ENCODE results near the gene PNPT1. TPM values are rescaled to one million over a fixed set of nuclear protein-coding genes. Genes with fewer than 3 reads are reported as not detected.
A peak's percentile ranks its signal among the peaks of the same experiment; 100 is the strongest.

PNPT1 gene
- total and polyA plus RNA-seq, 2 of the 13 experiments (the other 11 are each of a cell fraction or from before 2014, with no cell fraction given) = 23.4 to 61.0 TPM

GRCh38 chr2:55620123-55620779 is 73.4 kb downstream of the PNPT1 start (continued):
- TF ChIP-seq KDM4B (CRISPR knock-in tag; IDR thresholded peaks at IDR 0.05) (no peak), HOXA5 (CRISPR knock-in tag; IDR thresholded peaks at IDR 0.05) (no peak), BCLAF1 (IDR thresholded peaks at IDR 0.05) (no peak), ZSCAN5A (CRISPR knock-in tag; IDR thresholded peaks at IDR 0.05; ENCODE audit: borderline replicate concordance) (no peak), SIX1 (CRISPR knock-in tag; IDR thresholded peaks at IDR 0.05; ENCODE audit: borderline replicate concordance) (no peak), PLRG1 (conservative IDR thresholded peaks at IDR 0.05) (no peak), RBFOX2 (IDR thresholded peaks at IDR 0.05; ENCODE audit: low read depth, low read length) (peak; percentile 55), YEATS4 (CRISPR knock-in tag; IDR thresholded peaks at IDR 0.05; ENCODE audit: borderline replicate concordance) (no peak), RFX5 (IDR thresholded peaks at IDR 0.05; ENCODE audit: low read depth, low read length) (no peak), BORCS8-MEF2B (CRISPR knock-in tag; IDR thresholded peaks at IDR 0.05) (no peak), ZNF724P (CRISPR knock-in tag; IDR thresholded peaks at IDR 0.05; ENCODE audit: borderline replicate concordance) (no peak), THAP9 (CRISPR knock-in tag; IDR thresholded peaks at IDR 0.05; ENCODE audit: borderline replicate concordance) (no peak), STAT6 (CRISPR knock-in tag; IDR thresholded peaks at IDR 0.05; ENCODE audit: borderline replicate concordance) (no peak), ZBTB8A (CRISPR knock-in tag; IDR thresholded peaks at IDR 0.05; ENCODE audit: borderline replicate concordance, low read depth) (no peak), SMAD1 (CRISPR knock-in tag; IDR thresholded peaks at IDR 0.05; ENCODE audit: borderline replicate concordance, low read depth) (no peak), ZBTB38 (CRISPR knock-in tag; IDR thresholded peaks at IDR 0.05) (no peak), ZNF883 (CRISPR knock-in tag; IDR thresholded peaks at IDR 0.05; ENCODE audit: not compliant biosample characterization) (no peak), SP4 (CRISPR knock-in tag; IDR thresholded peaks at IDR 0.05) (peak; percentile 26; the same call in 1 of the 2 replicates)
- TF ChIP-seq, protein P1, sequence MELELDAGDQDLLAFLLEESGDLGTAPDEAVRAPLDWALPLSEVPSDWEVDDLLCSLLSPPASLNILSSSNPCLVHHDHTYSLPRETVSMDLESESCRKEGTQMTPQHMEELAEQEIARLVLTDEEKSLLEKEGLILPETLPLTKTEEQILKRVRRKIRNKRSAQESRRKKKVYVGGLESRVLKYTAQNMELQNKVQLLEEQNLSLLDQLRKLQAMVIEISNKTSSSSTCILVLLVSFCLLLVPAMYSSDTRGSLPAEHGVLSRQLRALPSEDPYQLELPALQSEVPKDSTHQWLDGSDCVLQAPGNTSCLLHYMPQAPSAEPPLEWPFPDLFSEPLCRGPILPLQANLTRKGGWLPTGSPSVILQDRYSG (CRISPR knock-in tag; IDR thresholded peaks at IDR 0.05) = no peak
